ENCODE data around the gene DCAF10.
"Not testable (repeated sequence)": the region's sequence is repeated elsewhere in the genome, so short reads cannot be mapped to it uniquely, and the experiment has no call there.

- TF ChIP-seq POLR2A (IDR thresholded peaks at IDR 0.05; ENCODE audit: control extremely low read depth in 1 of 2, low read depth in 2 of 2, low read length in 2 of 2); EZH2 (IDR thresholded peaks at IDR 0.05; ENCODE audit: low read depth, low read length, severe bottlenecking): not testable (repeated sequence)
- TF ChIP-seq, protein P1, sequence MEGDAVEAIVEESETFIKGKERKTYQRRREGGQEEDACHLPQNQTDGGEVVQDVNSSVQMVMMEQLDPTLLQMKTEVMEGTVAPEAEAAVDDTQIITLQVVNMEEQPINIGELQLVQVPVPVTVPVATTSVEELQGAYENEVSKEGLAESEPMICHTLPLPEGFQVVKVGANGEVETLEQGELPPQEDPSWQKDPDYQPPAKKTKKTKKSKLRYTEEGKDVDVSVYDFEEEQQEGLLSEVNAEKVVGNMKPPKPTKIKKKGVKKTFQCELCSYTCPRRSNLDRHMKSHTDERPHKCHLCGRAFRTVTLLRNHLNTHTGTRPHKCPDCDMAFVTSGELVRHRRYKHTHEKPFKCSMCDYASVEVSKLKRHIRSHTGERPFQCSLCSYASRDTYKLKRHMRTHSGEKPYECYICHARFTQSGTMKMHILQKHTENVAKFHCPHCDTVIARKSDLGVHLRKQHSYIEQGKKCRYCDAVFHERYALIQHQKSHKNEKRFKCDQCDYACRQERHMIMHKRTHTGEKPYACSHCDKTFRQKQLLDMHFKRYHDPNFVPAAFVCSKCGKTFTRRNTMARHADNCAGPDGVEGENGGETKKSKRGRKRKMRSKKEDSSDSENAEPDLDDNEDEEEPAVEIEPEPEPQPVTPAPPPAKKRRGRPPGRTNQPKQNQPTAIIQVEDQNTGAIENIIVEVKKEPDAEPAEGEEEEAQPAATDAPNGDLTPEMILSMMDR (IDR thresholded peaks at IDR 0.05; ENCODE audit: control extremely low read depth in 1 of 3, insufficient read depth in 1 of 3, low read depth in 1 of 3, low read length in 3 of 3), result not testable (repeated sequence)
Measured at GRCh38 chr9:37765263-37765662, 35.3 kb upstream of the DCAF10 start.

Data from H1 (cell line).